ENCODE results near the gene FAM181A.

FAM181A gene

DNA sequence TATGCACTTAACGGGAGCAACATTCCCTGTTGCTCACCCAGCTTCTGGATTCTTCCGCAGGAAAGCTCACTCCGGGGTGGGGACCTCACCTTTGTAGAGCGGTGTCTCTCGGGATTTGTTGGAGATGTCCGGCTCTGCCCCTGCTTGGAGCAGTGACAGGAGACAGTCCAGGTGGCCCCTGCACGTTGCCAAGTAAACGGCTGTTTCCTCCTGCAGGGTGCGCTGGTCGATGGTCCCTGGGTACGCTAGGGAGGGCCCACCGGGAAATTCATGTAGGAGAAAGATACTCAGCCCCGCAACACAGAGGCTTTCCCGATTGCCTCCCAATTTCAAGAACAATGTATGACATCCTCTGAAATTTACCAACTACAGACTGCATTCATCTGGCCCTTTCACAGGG lies 26.1 kb downstream of the FAM181A start:
- Mint-ChIP-seq H3K4me3 (peak overlapping the region; percentile 92 to 95), H3K27ac (peak overlapping the region; percentile 97 to 100), H3K4me1 (ENCODE audit: low read depth in 2 of 2) (peaks cover 47 to 49% of the 10 kb centered on the region in 2 donors), H3K9me3 (no peaks in the 10 kb centered on the region), H3K36me3 (ENCODE audit: insufficient read depth) (peaks cover 14% of the 10 kb centered on the region), H3K27me3 (no peaks in the 10 kb centered on the region)
- ATAC-seq (replicated peaks) (no peak), DNase-seq (no peak)

DNA sequence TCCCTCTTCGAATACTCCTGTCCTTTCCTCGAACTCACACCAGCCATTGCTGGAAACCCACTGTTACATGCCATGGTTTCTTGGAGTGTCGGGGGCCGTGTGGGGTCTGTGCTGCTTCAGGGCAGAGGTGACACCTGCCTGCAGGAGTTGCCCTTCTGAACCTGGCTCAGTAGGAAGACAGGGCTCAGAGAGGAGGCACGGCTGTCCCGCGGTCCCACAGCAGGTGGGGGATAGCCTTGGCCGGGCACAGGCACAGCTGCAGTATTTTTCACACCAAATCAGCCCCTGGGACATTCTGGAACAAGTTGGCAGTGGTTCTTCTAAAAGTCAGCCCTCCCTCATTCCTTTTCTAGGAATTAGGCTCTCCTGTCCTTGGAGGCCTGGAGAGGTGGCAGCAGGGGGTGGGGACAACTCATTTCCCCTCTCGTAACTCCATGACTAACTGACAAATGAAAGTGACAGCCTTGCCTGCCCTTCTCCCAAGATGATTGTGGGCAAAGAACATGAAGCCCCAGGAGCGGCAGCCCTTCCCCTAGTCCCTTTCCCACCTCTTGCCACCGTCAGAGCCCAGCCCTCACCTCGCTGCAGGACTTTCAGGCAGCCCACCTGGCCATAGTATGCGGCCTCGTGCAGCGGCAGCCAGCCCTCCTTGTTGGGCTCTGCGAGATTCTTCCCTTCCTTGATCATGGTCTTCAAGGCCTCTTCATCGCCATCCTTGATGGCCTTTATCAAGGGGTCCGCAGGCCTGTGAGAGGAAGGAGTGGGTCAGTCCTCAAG lies 26.8 kb downstream of the FAM181A start:
- Mint-ChIP-seq H3K27ac (peak overlapping the region; percentile 97 to 100), H3K9me3 (no peaks in the 10 kb centered on the region), H3K27me3 (no peaks in the 10 kb centered on the region), H3K4me3 (peak overlapping the region; percentile 92 to 95), H3K36me3 (ENCODE audit: insufficient read depth) (peaks cover 20% of the 10 kb centered on the region), H3K4me1 (ENCODE audit: low read depth in 2 of 2) (peaks cover 54 to 56% of the 10 kb centered on the region in 2 donors)
- ATAC-seq (replicated peaks) (no peak), DNase-seq (no peak)

- DNase-seq (no peak), ATAC-seq (replicated peaks) (no peak)
- peak overlapping the region; percentile 92 to 95 for H3K4me3 Mint-ChIP-seq
- peaks cover 26% of the 10 kb centered on the region for H3K36me3 Mint-ChIP-seq (ENCODE audit: insufficient read depth)
- H3K4me1 Mint-ChIP-seq (ENCODE audit: low read depth in 2 of 2): peaks cover 59 to 61% of the 10 kb centered on the region in 2 donors
- no peaks in the 10 kb centered on the region for H3K9me3 Mint-ChIP-seq
- peak overlapping the region; percentile 97 to 100 for H3K27ac Mint-ChIP-seq
- no peaks in the 10 kb centered on the region for H3K27me3 Mint-ChIP-seq
These were observed 27.3 kb downstream of the FAM181A start for GRCh38 chr14:93954516-93954830.

GRCh38 chr14:93954900-93955849 lies 28.0 kb downstream of the FAM181A start:
- peaks cover 27% of the 10 kb centered on the region for H3K36me3 Mint-ChIP-seq (ENCODE audit: insufficient read depth)
- peak; percentile 58 for ATAC-seq (replicated peaks)
- H3K27ac Mint-ChIP-seq: peak overlapping the region; percentile 97 to 100
- peaks cover 66 to 68% of the 10 kb centered on the region in 2 donors for H3K4me1 Mint-ChIP-seq (ENCODE audit: low read depth in 2 of 2)
- DNase-seq: peak; percentile 51 to 65 (median 59)
- no peaks in the 10 kb centered on the region for H3K27me3 Mint-ChIP-seq
- peak overlapping the region; percentile 92 to 95 for H3K4me3 Mint-ChIP-seq
- no peaks in the 10 kb centered on the region for H3K9me3 Mint-ChIP-seq

GRCh38 chr14:93955850-93956481 lies 28.8 kb downstream of the FAM181A start:
- DNase-seq: no peak
- Mint-ChIP-seq H3K27ac (peak overlapping the region; percentile 97 to 100), H3K36me3 (ENCODE audit: insufficient read depth) (peaks cover 27% of the 10 kb centered on the region), H3K27me3 (no peaks in the 10 kb centered on the region), H3K4me1 (ENCODE audit: low read depth in 2 of 2) (peaks cover 72 to 74% of the 10 kb centered on the region in 2 donors), H3K4me3 (peak overlapping the region; percentile 92 to 95), H3K9me3 (no peaks in the 10 kb centered on the region)
- no peak for ATAC-seq (replicated peaks)

- DNase-seq (no peak), ATAC-seq (replicated peaks) (no peak)
- H3K4me3 Mint-ChIP-seq: peak overlapping the region; percentile 92 to 95
- no peaks in the 10 kb centered on the region for H3K27me3 Mint-ChIP-seq
- peaks cover 28% of the 10 kb centered on the region for H3K36me3 Mint-ChIP-seq (ENCODE audit: insufficient read depth)
- H3K4me1 Mint-ChIP-seq (ENCODE audit: low read depth in 2 of 2): peaks cover 79 to 81% of the 10 kb centered on the region in 2 donors
- H3K9me3 Mint-ChIP-seq: no peaks in the 10 kb centered on the region
- peak overlapping the region; percentile 97 to 100 for H3K27ac Mint-ChIP-seq
These were observed 29.6 kb downstream of the FAM181A start for GRCh38 chr14:93956514-93957332.

- peak overlapping the region; percentile 97 to 100 for H3K27ac Mint-ChIP-seq
- H3K9me3 Mint-ChIP-seq: no peaks in the 10 kb centered on the region
- no peaks in the 10 kb centered on the region for H3K27me3 Mint-ChIP-seq
- peak overlapping the region; percentile 92 to 95 for H3K4me3 Mint-ChIP-seq
- DNase-seq (no peak), ATAC-seq (replicated peaks) (no peak)
- peaks cover 79 to 85% of the 10 kb centered on the region in 2 donors for H3K4me1 Mint-ChIP-seq (ENCODE audit: low read depth in 2 of 2)
- peaks cover 32% of the 10 kb centered on the region for H3K36me3 Mint-ChIP-seq (ENCODE audit: insufficient read depth)
These were observed 30.2 kb downstream of the FAM181A start for GRCh38 chr14:93957333-93957710.

GRCh38 chr14:93957751-93958566 lies 30.8 kb downstream of the FAM181A start:
- Mint-ChIP-seq H3K4me1 (ENCODE audit: low read depth in 2 of 2) (peaks cover 84 to 88% of the 10 kb centered on the region in 2 donors), H3K27ac (peak overlapping the region; percentile 97 to 100), H3K4me3 (peak overlapping the region; percentile 92 to 95), H3K27me3 (no peaks in the 10 kb centered on the region), H3K36me3 (ENCODE audit: insufficient read depth) (peaks cover 37% of the 10 kb centered on the region), H3K9me3 (no peaks in the 10 kb centered on the region)
- ATAC-seq (replicated peaks): no peak
- no peak for DNase-seq

DNA sequence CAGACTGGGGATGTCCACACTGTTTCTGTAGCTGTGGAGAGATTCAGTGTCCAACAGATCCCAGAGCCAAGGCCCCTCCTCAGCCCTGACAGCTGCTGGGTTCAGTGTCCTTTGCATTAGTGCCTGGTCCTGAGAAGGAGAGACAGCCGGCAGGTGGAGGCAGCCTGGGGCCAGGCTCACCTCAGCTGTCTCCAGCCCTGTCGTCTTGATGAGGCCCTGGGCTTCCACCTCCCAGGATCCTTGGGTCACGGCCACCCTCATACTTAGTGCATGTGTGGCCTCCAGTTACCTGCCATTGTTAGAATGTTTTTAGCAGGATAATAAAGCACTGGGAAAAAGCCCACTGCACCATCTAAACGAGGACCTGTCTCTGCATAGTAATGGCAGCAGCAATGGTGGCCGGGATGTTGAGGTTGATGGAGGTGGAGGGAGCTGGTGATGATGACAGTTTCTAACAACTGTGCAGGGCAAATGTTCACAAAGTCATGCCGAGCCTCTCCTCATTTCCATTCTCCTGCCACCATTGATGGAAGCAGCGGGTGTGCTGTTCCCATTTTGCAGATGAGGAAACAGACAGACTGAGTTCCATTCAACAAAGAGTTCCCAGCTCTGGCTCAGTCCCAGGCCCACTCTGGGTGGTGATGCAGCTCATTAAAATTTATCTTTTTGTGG lies 31.6 kb downstream of the FAM181A start:
- H3K36me3 Mint-ChIP-seq (ENCODE audit: insufficient read depth): peaks cover 44% of the 10 kb centered on the region
- peak overlapping the region; percentile 92 to 95 for H3K4me3 Mint-ChIP-seq
- no peaks in the 10 kb centered on the region for H3K9me3 Mint-ChIP-seq
- ATAC-seq (replicated peaks) (no peak), DNase-seq (no peak)
- H3K27me3 Mint-ChIP-seq: no peaks in the 10 kb centered on the region
- peak overlapping the region; percentile 97 to 100 for H3K27ac Mint-ChIP-seq
- peaks cover 88 to 89% of the 10 kb centered on the region in 2 donors for H3K4me1 Mint-ChIP-seq (ENCODE audit: low read depth in 2 of 2)

GRCh38 chr14:93959239-93960107 lies 32.3 kb downstream of the FAM181A start:
- H3K4me3 Mint-ChIP-seq: peak overlapping the region; percentile 92 to 95
- H3K4me1 Mint-ChIP-seq (ENCODE audit: low read depth in 2 of 2): peaks cover 87 to 89% of the 10 kb centered on the region in 2 donors
- H3K36me3 Mint-ChIP-seq (ENCODE audit: insufficient read depth): peaks cover 44% of the 10 kb centered on the region
- H3K27me3 Mint-ChIP-seq: no peaks in the 10 kb centered on the region
- peaks cover 0 to under 1% of the 10 kb centered on the region in 2 donors for H3K9me3 Mint-ChIP-seq
- DNase-seq: peak; percentile 88 to 91 (median 89)
- ATAC-seq (replicated peaks): peak; percentile 72
- H3K27ac Mint-ChIP-seq: peak overlapping the region; percentile 97 to 100

GRCh38 chr14:93960108-93960475 lies 32.9 kb downstream of the FAM181A start:
- peak overlapping the region; percentile 92 to 95 for H3K4me3 Mint-ChIP-seq
- H3K9me3 Mint-ChIP-seq: peaks cover 4 to 7% of the 10 kb centered on the region in 2 donors
- peaks cover 87 to 89% of the 10 kb centered on the region in 2 donors for H3K4me1 Mint-ChIP-seq (ENCODE audit: low read depth in 2 of 2)
- peaks cover 44% of the 10 kb centered on the region for H3K36me3 Mint-ChIP-seq (ENCODE audit: insufficient read depth)
- H3K27me3 Mint-ChIP-seq: no peaks in the 10 kb centered on the region
- no peak for DNase-seq
- peak overlapping the region; percentile 97 to 100 for H3K27ac Mint-ChIP-seq
- no peak for ATAC-seq (replicated peaks)

Measured in effector memory CD8-positive, alpha-beta T cell (primary cell).